BLaER1 treated with 17β-estradiol and CSF1 and Interleukin-3, amounts not matched to agents 10 nM and 100 nM (cell line): ENCODE results near the gene CABP2.

Experiments used
- H3K27ac ChIP-seq, 11 experiments: shearing (Covaris generic); formaldehyde crosslinking; 2 replicates each; pipeline ENCODE4 v1.8.1; 2022
- H3K27me3 ChIP-seq, 11 experiments: shearing (Covaris generic); formaldehyde crosslinking; 2 replicates each; pipeline ENCODE4 v1.8.1; 2022
- H3K36me3 ChIP-seq, 11 experiments: shearing (Covaris generic); formaldehyde crosslinking; 2 replicates each; pipeline ENCODE4 v1.8.1; 2022
- H3K4me1 ChIP-seq, 10 experiments: shearing (Covaris generic); formaldehyde crosslinking; 2 replicates each; pipeline ENCODE4 v1.8.1; 2022
- H3K4me2 ChIP-seq, 11 experiments: shearing (Covaris generic); formaldehyde crosslinking; 2 replicates each; pipeline ENCODE4 v1.8.1; 2022
- H3K4me3 ChIP-seq, 10 experiments: shearing (Covaris generic); formaldehyde crosslinking; 2 replicates each; pipeline ENCODE4 v1.8.1; 2022
- H3K9ac ChIP-seq, 11 experiments: shearing (Covaris generic); formaldehyde crosslinking; 2 replicates each; pipeline ENCODE4 v1.8.1; 2022
- H3K9me3 ChIP-seq, 11 experiments: shearing (Covaris generic); formaldehyde crosslinking; replicated peaks in 1 of 11; 2 replicates each; pipeline ENCODE4 v1.8.1; 2022
- H4K20me1 ChIP-seq, 11 experiments: shearing (Covaris generic); formaldehyde crosslinking; 2 replicates each; pipeline ENCODE4 v1.8.1; 2022
- Cebpa-rat ChIP-seq, 11 experiments: shearing (Covaris generic); IDR thresholded peaks; 2 replicates each; pipeline ENCODE4 v1.8.1; 2022

Gene CABP2

DNA sequence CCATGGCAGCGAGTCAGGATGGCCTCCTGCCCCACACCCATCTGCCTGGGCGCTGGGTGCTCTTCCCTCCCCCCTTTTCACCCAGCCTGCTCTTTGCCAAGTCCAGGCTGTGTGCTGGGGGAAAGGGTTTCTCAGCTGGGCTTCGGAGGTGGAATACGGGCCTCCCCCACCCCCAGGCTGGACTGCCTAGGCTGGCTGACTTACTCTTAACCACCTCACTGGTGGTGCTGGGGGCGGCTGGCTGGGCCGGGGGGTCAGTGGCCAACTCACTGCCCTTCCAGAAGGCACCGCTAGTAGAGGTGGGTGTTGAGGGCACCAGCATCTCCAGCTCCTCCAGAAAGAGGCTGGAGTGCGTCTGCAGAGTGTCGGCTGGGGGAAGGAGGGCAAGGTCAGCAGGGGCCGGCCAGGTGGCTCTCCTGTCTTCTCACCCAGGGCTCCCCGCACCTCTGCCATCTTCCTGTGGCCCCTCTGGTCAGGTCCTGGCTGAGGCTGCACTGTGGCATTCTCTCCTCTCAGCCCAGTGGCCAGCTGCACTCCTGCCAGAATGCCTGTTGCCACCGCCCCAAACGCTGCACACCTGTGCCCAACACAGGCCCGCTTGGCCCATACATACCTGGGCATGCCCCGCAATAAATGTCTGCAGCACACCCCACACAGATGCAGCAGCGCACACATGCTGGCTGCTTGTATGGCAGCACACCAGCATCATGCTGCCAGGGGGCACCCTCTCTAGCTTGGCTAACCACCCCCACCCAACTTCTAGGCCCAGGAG, 27.8 kb downstream of the CABP2 start:
- Histone ChIP-seq H4K20me1 (peaks cover 0 to 92% (median 26%) of the 10 kb centered on the region in 11 experiments; a peak in 18 of 22 replicates), H3K9ac (peak overlapping the region in 2 of 11 experiments; percentile 23 to 29; a peak in 1 of 22 replicates), H3K4me3 (no peak overlapping the region), H3K4me2 (no peak overlapping the region), H3K9me3 (peaks cover 0 to 7% (median 0%) of the 10 kb centered on the region in 11 experiments; a peak in 1 of 22 replicates), H3K27me3 (no peaks in the 10 kb centered on the region), H3K27ac (no peak overlapping the region), H3K36me3 (peaks cover 58 to 97% (median 89%) of the 10 kb centered on the region in 11 experiments), H3K4me1 (peaks cover 4 to 17% (median 5%) of the 10 kb centered on the region in 10 experiments; a peak in 19 of 20 replicates)
- TF ChIP-seq Cebpa-rat (IDR thresholded peaks at IDR 0.05), result no peak

DNA sequence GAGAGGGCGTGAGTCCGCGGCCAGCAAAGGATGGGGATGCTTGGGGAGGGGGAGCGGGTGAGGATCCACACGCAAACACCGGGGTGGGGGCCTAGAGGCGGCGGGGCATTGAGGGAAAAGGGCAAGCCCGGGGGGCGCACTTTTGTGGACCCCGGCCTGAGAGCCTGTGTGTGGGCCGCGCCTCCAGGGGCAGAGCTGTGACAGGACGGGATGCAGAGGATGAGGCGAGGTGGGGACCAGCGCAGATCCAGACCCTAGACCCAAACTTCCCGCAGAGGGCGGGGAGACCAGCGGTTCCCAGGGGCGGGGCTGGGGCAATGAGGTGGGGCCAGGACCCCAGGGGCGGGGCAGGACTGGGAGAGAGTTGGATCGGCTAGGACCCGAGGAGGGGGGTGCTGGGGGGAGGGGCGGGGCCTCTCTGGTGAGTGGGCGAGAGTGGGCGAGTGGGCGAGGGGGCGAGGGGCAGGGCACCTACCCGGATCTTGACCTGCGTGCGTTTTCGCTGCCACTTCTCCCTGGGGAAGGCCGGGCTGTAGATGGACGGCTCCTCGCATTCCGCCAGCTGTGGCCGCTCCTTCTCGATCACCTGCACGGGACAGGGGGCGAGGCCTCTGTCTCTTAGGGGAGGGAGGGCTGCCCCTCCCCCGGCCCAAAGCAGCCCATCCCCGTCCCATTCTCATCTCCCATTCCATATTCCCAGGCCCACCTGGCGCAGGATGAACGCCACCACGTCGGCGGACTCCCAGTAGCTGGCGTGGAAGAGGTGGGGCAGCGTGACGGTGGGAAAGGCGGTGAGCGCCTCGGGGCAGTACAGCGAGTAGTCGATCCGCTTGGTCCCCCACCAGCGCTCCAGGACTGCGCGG, 28.6 kb downstream of the CABP2 start:
- Histone ChIP-seq H3K27me3 (no peaks in the 10 kb centered on the region), H3K36me3 (peaks cover 59 to 97% (median 89%) of the 10 kb centered on the region in 11 experiments)

DNA sequence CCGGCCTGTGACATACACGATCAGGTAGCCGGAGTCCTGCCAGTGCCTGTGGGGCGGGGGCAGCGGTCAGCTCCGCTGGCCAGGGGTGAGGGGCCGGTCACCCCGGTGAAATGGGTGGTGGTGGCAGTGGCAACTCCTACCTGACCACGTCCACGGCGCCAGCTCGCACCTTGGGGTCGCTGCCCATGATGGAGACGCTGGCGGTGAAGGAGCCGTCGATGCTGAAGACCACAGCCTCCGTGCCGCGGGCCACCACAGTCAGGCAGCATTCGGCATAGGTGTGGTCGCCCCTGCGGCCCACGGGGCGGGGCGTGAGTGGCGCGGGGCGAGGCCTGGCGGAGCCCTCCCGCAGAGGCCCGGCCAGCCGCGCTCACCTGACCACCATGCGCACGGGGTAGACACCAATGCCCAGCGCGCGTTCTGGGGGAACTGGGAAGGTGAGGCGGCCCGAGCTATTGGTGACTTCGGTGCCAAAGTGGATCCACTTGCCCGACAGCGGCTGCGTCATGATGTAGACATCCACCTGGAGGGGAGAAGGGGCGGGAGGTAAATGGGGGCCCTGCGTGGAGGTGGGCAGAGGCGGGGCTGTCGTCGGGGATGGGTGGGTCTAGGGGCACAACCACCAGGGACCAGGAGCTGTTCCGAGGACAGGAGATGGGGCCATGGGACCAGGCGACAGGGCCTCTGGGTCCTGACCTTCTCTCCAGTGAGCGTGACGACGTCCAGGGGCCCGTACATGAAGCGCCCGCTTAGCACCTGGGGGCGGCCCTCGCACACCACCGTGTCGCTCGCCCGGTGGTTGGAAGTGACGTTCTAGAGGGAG, 29.5 kb downstream of the CABP2 start:
- peaks cover 67 to 98% (median 93%) of the 10 kb centered on the region in 11 experiments for H3K36me3 ChIP-seq
- H3K9ac ChIP-seq, result no peak overlapping the region
- TF ChIP-seq Cebpa-rat (IDR thresholded peaks at IDR 0.05), result no peak
- no peak overlapping the region for H3K27ac ChIP-seq
- H4K20me1 ChIP-seq, result peaks cover 0 to 98% (median 43%) of the 10 kb centered on the region in 11 experiments; a peak in 20 of 22 replicates
- H3K4me3 ChIP-seq, result no peak overlapping the region
- no peaks in the 10 kb centered on the region for H3K27me3 ChIP-seq
- H3K4me2 ChIP-seq, result no peak overlapping the region
- peaks cover 0 to 11% (median 0%) of the 10 kb centered on the region in 10 experiments; a peak in 4 of 20 replicates for H3K4me1 ChIP-seq
- H3K9me3 ChIP-seq, result no peaks in the 10 kb centered on the region

More for the DNA sequence above, 28.6 kb downstream of the CABP2 start:
- Histone ChIP-seq H3K9ac (no peak overlapping the region), H3K9me3 (peaks cover 0 to under 1% (median 0%) of the 10 kb centered on the region in 11 experiments; a peak in 1 of 22 replicates), H4K20me1 (peaks cover 0 to 92% (median 34%) of the 10 kb centered on the region in 11 experiments; a peak in 19 of 22 replicates), H3K27ac (no peak overlapping the region), H3K4me3 (no peak overlapping the region), H3K4me1 (peaks cover 0 to 11% (median 0%) of the 10 kb centered on the region in 10 experiments; a peak in 4 of 20 replicates), H3K4me2 (no peak overlapping the region)
- no peak for TF ChIP-seq Cebpa-rat (IDR thresholded peaks at IDR 0.05)

DNA sequence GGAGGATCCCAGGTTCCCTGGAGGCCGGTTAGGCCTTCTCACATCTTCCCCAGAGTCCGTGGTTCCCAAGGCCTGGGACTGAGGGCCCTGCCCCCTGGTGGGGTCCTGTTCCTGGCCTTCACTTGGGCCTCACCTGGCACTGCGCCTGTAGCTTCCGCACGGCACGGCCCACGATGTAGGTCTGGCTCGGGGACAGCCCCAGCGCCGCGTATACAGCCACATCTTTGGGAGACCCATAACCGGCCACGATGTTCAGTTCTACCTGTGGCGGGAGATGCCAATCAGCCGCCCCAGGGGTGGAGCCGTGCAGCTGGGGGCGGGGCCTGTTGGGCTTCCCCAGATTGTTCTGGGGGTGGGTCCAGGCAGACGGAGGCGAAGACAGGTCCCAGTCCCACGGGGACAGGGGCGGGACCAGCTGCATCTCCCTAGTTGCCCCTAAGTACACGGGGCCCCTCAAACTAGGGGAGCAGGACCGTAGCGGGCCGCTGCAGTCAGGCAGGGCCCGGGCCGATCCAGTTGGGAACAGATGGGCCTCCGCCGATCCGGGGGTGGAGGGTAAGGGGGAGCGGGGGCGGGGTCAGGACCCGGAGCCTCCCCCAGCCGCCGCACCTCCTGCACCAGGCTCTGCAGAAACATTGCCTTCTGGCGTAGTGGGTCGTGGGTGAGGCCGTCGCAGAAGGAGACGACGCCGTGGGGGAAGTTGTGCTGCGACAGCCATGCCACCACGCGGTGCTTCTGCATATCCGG, 30.3 kb downstream of the CABP2 start:
- no peaks in the 10 kb centered on the region for H3K9me3 ChIP-seq
- no peak overlapping the region for H3K9ac ChIP-seq
- no peak overlapping the region for H3K4me3 ChIP-seq
- H3K27ac ChIP-seq, result no peak overlapping the region
- TF ChIP-seq Cebpa-rat (IDR thresholded peaks at IDR 0.05), result no peak
- H4K20me1 ChIP-seq, result peaks cover 0 to 98% (median 50%) of the 10 kb centered on the region in 11 experiments; a peak in 20 of 22 replicates
- no peak overlapping the region for H3K4me2 ChIP-seq
- peaks cover 68 to 98% (median 93%) of the 10 kb centered on the region in 11 experiments for H3K36me3 ChIP-seq
- H3K4me1 ChIP-seq, result peaks cover 0 to 11% (median 0%) of the 10 kb centered on the region in 10 experiments; a peak in 4 of 20 replicates
- no peaks in the 10 kb centered on the region for H3K27me3 ChIP-seq

DNA sequence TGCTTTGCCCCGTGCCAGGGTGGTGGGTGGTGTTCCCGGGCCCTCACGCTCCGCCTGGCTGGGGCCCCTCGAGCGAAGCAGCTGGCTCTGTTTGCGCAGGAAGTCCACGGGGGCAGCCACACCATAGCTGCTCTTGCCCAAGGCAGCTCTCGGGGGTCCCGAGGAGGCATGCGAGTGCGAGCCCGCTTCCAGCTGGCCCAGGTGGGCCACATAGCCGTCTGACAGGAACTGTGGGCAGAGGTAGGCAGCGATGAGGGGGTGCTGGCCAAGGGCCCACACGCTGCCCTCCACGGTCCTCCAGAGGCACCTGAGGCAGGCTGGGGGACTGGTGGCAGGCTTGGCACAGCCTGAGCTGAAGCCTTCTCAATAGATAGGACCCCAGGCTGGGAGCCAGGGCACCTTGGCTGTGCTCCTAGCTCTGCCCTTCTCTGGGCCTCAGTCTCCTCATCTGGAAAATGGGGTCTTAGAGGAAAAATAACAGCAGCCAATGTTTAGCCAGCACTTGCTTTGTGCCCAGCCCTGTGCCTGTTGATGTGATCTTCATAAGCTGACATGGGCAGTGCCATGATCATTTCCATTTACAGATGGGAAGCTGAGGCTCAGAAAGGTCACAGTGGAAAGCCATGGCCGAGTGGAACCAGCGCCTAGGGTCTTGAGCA, 31.0 kb downstream of the CABP2 start:
- H3K4me2 ChIP-seq, result no peak overlapping the region
- peaks cover 76 to 98% (median 93%) of the 10 kb centered on the region in 11 experiments for H3K36me3 ChIP-seq
- no peak for TF ChIP-seq Cebpa-rat (IDR thresholded peaks at IDR 0.05)
- H3K27me3 ChIP-seq, result no peaks in the 10 kb centered on the region
- H4K20me1 ChIP-seq, result peaks cover 5 to 98% (median 57%) of the 10 kb centered on the region in 11 experiments; a peak in 20 of 22 replicates
- peak overlapping the region in 1 of 11 experiments; percentile 14; a peak in 1 of 22 replicates for H3K27ac ChIP-seq
- no peak overlapping the region for H3K4me3 ChIP-seq
- H3K9me3 ChIP-seq, result no peaks in the 10 kb centered on the region
- no peak overlapping the region for H3K9ac ChIP-seq
- H3K4me1 ChIP-seq, result peaks cover 0 to 8% (median 0%) of the 10 kb centered on the region in 10 experiments; a peak in 5 of 20 replicates

DNA sequence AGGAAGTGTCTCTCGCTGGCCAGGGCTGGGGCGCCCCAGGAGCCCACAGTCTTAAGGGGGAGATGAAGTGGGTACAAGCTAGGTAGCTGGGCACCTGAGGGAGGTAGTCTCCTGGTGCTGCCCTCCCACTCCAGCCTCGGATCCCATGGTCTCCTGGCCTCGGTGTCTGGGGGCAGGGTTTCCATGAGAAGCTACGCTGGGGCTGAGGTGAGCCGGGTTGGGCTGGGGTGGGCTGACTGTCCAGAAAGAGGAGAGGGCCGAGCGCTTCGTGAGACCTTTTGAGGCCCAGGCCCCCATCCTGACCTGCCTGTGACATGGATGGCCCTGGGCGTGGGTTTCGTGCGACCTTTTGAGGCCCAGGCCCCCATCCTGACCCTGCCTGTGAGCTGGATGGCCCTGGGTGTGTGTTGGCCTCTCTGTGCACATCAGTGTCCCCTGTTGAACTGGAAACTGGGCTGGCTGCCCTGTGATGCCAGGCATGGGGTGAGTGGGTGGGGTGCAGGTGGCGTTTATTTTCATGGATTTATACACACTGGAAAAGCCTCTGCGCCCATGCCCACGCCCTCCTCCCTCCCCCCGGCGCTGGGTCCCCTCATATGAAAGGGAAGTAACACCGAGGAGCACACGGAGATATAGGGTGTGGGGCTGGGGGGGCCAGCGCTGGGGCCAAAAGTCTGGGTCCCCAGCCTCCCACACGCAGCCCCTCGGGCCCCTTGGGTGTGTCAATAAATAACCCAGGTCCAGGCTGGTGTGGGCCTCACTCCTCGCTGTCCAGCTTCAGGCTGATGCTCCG, 31.8 kb downstream of the CABP2 start:
- H3K4me2 ChIP-seq, result no peak overlapping the region
- H4K20me1 ChIP-seq, result peaks cover 11 to 98% (median 64%) of the 10 kb centered on the region in 11 experiments; a peak in 20 of 22 replicates

DNA sequence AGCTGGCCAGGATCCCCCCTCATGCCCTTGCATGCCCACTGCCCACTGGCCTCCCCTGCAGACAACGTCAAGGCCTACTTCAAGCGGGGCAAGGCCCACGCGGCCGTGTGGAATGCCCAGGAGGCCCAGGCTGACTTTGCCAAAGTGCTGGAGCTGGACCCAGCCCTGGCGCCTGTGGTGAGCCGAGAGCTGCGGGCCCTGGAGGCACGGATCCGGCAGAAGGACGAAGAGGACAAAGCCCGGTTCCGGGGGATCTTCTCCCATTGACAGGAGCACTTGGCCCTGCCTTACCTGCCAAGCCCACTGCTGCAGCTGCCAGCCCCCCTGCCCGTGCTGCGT, 32.5 kb downstream of the CABP2 start:
- H3K36me3 ChIP-seq, result peaks cover 78 to 96% (median 89%) of the 10 kb centered on the region in 11 experiments
- no peak overlapping the region for H3K27ac ChIP-seq
- peaks cover 19 to 98% (median 72%) of the 10 kb centered on the region in 11 experiments; a peak in 21 of 22 replicates for H4K20me1 ChIP-seq

More for the DNA sequence above, 31.8 kb downstream of the CABP2 start:
- H3K4me1 ChIP-seq, result peaks cover 2 to 11% (median 6%) of the 10 kb centered on the region in 10 experiments; a peak in 19 of 20 replicates
- H3K27ac ChIP-seq, result peak overlapping the region in 1 of 11 experiments; percentile 14; a peak in 1 of 22 replicates
- no peak overlapping the region for H3K4me3 ChIP-seq
- H3K27me3 ChIP-seq, result no peaks in the 10 kb centered on the region
- peak overlapping the region in 1 of 11 experiments; percentile 8; a peak in 1 of 22 replicates for H3K9ac ChIP-seq
- H3K36me3 ChIP-seq, result peaks cover 83 to 98% (median 93%) of the 10 kb centered on the region in 11 experiments
- H3K9me3 ChIP-seq, result no peaks in the 10 kb centered on the region
- no peak for TF ChIP-seq Cebpa-rat (IDR thresholded peaks at IDR 0.05)

More for the DNA sequence above, 32.5 kb downstream of the CABP2 start:
- Histone ChIP-seq H3K4me1 (peaks cover 10 to 19% (median 13%) of the 10 kb centered on the region in 10 experiments), H3K9ac (peak overlapping the region in 1 of 11 experiments; percentile 8; a peak in 1 of 22 replicates), H3K4me3 (no peak overlapping the region), H3K27me3 (no peaks in the 10 kb centered on the region), H3K4me2 (no peak overlapping the region), H3K9me3 (no peaks in the 10 kb centered on the region)
- no peak for TF ChIP-seq Cebpa-rat (IDR thresholded peaks at IDR 0.05)
